ENCODE measurements around the gene SLC12A8.

The SLC12A8 gene

GRCh38 chr3:125050488-125051090 is 162.0 kb downstream of the SLC12A8 start:
- DNase-seq = no peak

DNA sequence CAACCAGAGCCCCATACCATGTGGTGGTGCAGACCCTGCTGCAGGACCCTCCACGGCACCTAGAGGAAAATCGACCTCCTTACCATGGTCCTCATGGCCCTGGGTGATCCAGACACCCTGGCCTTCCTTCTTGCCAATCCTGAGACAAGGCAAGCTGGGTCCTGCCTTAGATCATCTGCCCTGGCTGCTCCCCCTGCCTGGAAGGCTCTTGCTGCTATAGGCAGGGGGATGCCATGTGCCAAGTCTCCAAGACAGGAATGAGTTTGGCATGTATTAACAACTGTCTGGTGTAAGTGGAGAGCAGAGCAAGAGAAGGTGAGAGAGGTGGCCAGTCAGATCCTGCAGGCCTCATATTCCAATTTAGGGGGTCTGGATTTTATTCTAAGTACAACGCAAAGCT is 164.3 kb downstream of the SLC12A8 start:
- DNase-seq = no peak

GRCh38 chr3:125045965-125046364 is 166.6 kb downstream of the SLC12A8 start:
- no peak for DNase-seq

DNA sequence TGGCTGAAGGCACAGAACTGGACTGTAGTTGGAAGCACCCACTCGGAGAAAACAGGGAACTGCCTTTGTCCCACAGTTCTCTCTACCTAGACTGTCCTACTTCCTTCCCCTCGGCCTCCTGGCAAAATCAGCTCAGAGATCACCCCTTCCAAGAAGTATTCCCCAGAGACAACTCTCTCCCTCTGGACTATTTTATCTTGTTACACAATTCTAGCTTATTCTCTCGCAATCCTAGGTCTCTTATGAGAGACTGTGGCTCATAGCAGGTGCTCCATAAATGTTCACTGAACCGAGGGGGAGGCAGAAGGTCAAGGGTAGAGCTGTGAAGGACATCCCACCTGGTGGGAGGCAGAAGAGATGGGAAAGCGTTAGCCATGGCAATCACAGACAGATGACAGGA is 167.4 kb downstream of the SLC12A8 start:
- DNase-seq = no peak

DNA sequence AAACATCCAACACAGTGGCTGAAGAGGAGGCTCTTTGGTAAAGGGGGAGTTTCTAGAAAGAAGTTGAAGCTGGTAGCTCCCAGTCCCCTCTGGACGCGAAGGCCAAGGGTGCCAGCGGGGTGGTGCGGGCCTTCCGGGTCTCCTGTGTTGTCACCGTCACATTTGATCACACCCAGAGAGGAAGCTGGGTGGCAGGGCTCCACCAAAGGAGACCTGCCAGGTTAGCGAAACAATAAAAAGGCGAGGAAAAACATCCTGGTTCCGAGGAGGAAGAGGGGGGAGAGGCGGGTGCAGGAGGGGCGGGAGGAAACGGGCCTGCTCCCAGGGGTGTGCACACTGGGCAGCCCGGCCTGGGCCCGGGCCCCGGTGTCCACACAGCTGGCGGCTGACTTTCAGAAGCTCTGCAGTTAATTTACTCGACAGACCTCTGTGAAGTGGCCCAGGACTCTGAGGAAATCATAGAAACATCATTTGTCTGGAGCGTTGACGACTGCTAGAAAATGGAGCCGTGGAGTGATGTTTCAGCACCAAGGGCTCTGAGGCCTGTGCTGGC is 168.9 kb downstream of the SLC12A8 start:
- no peak for DNase-seq

DNA sequence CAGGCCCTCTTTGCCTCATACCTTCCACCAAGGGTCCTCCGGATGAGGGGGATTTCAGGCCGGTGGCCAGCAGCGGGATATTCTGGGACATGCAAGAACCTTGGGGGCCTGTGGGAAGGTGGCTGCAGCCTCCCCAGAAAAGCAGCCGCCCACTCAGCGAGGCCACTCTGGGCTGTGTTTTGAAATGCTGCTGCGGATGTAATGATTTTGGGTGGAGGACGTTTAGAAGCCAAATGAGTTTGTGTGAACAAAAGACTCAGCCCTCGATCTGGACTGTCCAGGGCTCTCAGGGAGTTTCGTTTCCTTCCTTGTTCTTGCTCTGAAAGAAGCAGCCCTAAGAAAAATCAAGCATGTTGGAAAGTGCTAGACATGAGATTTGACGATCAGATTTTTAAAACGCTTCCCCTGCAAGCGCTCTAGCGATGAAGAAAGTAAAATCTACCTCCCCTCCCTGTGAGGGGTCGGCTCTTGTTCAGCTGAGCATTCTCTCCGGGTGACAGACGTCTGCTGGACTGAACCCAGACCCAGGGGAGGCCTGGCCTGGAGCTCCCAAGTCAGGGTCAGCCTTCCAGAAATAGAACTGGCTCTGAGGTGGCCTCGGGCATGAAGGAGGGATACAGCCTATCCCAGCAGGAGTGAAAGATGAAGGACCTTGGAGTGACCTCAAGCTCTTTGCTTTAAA is 169.7 kb downstream of the SLC12A8 start:
- no peak for DNase-seq

- DNase-seq = no peak
Observed at GRCh38 chr3:125039131-125040100, 173.1 kb downstream of the SLC12A8 start.

DNA sequence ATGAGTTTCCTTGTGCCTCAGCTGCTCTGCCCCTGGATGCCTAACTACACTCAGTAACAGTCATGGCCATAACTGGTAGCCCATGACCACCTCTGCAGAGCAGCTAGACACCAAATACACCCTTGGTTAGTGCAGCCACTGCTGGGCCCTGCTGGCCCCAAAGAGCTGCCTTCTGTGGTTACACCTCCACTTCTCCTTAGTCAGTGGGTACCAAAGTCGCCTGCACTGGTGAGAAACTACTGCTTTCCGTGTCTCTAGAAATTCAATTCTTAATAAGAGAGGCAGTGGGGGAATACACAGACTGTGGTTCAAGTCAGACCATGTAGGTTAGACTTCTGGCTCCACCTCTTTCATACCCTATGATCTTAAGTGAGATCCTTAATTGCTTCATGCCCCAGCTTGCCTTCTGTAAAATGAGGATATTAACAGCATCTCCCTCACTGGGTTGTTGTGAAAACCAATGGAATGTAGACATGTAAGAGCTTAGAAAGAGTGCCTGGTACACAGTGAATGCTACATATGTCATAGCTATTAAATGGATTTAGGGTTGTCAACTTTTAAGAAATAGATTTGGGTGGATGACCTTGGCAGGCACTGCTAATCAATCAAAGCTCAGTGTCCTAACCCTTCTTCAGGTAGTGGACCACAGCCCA is 174.9 kb downstream of the SLC12A8 start:
- no peak for DNase-seq

DNA sequence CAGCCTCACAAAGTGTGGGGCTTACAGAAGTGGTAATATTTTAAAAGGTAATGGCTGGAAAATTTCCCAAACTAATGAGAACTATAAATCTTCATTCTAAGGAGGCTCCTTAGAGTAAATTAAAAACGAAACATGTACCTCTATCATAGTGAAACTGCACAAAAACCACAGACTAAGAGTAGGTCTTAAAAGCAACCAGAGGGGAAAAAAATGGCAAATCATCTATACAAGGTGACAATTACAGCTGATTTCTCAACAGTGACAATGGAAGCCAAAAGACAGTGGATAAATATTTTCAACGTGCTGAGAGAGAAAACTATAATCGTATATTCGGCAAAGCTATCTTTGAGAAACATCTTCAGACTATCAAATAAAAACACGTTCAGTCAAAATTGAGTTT is 177.3 kb downstream of the SLC12A8 start:
- DNase-seq = no peak

DNA sequence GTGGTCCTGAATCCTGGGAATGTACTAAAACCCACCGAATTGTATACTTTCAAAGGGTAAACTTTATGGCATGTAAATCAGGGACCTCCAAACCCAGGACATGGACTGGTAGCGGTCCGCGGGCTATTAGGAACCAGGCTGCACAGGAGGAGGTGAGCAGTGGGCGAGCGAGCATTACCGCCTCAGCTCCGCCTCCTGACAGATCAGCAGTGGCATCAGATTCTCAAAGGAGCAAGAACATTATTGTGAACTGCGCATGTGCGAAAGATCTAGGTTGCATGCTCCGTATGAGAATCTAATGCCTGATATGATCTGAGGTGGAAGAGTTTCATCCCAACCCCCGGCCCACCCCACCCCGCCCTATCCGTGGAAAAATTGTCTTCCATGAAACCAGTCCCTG is 178.9 kb downstream of the SLC12A8 start:
- DNase-seq = no peak

GRCh38 chr3:125033135-125033534 is 179.4 kb downstream of the SLC12A8 start:
- DNase-seq = no peak

- DNase-seq = no peak
Observed at GRCh38 chr3:125032683-125033082, 179.9 kb downstream of the SLC12A8 start.
